ENCODE data around the gene GPR107.
"Not testable (repeated sequence)": the region's sequence is repeated elsewhere in the genome, so short reads cannot be mapped to it uniquely, and the experiment has no call there.

GPR107 gene

GRCh38 chr9:130053504-130054324, at the start of gene GPR107:
Gene GPR107 (plus strand): TSS chr9:130053906. CDS start chr9:130053933, 27 bp downstream.
- peak; percentile 80 for DNase-seq

- no peak for DNase-seq
Measured at GRCh38 chr9:130003943-130004552, 49.7 kb upstream of the GPR107 start.

DNA sequence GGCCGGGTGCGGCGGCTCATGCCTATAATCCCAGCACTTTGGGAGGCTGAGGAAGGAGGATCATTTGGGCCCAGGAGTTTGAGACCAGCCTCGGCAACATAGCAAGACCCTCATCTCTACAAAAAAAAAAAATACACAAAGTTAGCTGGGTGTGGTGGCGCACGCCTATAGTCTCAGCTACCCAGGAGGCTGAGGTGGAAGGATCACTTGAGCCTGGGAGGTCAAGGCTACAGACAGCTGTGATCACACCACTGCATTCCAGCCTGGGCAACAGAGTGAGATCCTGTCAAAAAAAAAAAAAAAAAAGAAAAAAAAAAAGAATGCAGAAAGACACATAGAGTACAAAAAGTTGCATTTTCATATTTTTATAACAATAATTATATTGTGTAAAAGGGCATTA, 46.8 kb upstream of the GPR107 start:
- DNase-seq = not testable (repeated sequence)

- no peak for DNase-seq
Measured at GRCh38 chr9:130008538-130008937, 45.2 kb upstream of the GPR107 start.

DNA sequence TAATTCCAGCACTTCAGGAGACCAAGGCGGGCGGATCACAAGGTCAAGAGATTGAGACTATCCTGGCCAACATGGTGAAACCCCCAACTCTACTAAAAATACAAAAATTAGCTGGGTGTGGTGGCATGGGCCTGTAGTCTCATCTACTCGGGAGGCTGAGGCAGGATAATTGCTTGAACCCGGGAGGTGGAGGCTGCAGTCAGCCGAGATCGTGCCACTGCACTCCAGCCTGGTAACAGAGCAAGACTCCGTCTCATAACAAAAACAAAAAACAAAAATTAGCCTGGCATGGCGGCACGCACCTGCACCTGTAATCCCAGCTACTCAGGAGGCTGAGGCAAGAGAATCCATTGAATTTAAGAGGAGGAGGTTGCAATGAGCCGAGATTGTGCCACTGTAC, 44.2 kb upstream of the GPR107 start:
- DNase-seq = not testable (repeated sequence)

- DNase-seq = peak; percentile 40
Measured at GRCh38 chr9:130010151-130010988, 43.3 kb upstream of the GPR107 start.

- DNase-seq = no peak
Measured at GRCh38 chr9:130013326-130013725, 40.4 kb upstream of the GPR107 start.

DNA sequence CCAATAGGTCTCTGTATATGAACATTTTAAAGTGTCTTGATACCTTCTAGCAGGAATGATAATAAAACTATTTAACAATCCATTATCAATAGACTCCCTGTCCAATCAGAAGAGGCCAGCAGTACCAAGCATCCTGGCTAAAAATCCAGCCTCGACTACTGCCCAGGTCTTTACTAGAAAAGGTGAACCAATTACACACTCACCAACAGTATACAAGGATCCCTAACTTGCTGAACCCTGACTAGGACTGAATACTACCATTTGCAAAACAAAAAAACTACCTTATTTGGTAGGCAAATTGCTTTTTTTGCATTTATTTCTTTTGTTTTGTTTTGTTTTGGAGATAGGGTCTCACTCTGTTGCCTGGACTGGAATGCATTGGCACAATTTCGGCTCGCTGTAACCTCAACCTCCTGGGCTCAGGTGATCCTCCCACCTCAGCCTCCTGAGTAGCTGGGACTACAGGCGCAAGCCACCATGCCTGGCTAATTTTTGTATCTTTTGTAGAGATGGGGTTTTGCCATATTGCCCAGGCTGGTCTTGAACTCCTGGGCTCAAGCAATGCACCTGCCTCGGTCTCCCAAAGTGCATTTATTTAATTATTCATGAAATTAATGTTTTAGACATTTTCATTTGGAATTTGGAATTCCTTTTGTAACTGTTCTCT, 38.2 kb upstream of the GPR107 start:
- no peak for DNase-seq

DNA sequence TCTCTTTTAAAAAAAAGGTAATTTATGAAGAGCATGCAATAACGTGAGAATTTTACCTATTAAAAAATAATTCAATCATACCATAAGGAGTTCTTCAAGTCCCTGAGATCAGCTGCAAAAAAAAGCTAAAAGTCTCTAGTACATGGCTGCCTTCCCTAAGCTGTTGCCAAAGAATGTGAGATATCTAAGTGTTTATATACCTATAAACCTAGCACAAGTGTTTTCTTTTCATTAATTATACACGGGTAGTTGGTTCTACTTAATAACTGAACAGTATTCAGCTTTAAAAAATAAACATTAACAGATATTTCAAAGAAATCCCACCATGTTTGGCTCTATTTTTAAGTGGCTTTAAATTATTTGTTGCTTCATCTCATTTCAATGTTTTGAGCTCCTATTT, 36.6 kb upstream of the GPR107 start:
- DNase-seq = no peak

- not testable (repeated sequence) for DNase-seq
Measured at GRCh38 chr9:130017510-130017909, 36.2 kb upstream of the GPR107 start.

- DNase-seq = no peak
Measured at GRCh38 chr9:130018265-130018664, 35.4 kb upstream of the GPR107 start.

GRCh38 chr9:130020618-130021017, 33.1 kb upstream of the GPR107 start:
- DNase-seq = no peak

DNA sequence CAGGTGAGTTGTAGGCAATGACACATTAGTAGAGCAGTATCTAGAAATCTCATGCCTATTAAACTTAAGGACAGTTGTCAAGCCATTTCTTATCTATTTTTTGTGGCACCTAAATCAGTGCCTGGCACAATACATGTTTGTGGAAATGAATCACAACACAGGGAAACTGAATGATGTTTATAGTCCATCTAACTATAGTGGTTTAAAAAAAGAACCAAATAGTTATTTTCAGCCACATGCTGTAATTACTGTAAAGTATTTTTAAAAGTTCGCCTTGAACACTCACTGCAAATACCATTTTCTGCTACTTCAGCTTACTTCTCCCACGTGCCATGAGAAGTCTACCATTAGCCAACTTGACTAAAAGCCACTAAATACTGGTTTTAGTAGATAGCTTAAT, 32.6 kb upstream of the GPR107 start:
- DNase-seq = no peak

DNA sequence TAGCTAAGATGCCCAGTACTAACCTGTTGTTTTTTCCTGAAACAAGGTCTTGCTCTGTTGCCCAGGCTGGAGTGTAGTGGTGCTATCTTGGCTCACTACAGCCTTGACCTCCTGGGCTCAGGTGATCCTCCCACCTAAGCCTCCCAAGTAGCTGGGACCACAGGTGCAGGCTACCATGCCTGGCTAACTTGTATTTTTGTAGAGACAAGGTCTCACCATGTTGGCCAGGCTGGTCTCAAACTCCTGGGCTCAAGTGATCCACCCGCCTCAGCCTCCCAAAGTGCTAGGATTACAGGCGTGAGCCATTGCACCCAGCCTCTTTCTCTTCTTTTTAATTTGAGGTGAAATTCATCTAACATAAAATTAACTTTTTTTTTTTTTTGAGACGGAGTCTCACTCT, 31.9 kb upstream of the GPR107 start:
- DNase-seq = not testable (repeated sequence)

DNA sequence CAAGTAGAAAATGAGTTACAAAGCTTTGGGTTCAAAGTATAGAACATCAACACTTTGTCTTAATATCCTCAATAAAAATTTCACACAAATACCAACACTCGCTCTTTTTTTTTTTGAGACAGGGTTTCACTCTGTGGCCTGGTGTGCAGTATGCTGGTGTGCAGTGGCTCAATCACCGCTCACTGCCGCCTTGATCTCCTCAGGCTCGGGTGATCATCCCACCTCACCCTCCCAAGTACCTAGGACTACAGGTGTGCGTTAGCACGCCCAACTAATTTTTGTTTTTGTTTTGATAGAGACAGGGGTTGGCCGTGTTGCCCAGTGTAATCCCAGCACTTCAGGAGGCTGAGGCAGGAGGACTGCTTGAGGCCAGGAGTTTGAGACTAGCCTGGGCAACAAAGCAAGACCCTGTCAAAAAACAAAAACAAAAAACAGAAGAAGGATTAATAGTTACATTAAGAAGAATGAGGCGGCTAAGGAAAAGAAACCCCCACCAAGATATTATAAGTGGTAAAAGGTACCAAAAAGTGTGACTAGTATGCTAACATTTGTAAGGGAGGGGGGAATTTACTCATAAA, 31.1 kb upstream of the GPR107 start:
- no peak for DNase-seq

GRCh38 chr9:130023144-130023787, 30.4 kb upstream of the GPR107 start:
- DNase-seq = no peak

- no peak for DNase-seq
Measured at GRCh38 chr9:130023994-130024596, 29.6 kb upstream of the GPR107 start.

DNA sequence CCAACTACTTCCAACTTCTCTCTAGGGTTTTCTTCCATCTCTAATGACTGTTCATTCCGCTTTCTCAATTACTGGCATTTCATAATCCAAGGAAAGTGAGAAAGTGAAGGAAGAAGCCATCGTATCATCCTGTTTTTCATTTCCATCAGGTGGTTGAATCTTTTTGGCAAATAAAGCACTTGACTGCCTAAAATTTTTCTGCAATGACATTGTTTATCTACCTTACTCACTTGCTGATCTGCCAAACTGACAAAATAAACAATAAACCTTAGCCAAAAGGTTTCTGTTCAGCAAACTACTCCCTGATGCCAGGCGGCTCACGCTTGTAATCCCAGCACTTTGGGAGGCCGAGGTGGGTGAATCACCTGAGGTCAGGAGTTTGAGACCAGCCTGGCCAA, 29.1 kb upstream of the GPR107 start:
- no peak for DNase-seq

DNA sequence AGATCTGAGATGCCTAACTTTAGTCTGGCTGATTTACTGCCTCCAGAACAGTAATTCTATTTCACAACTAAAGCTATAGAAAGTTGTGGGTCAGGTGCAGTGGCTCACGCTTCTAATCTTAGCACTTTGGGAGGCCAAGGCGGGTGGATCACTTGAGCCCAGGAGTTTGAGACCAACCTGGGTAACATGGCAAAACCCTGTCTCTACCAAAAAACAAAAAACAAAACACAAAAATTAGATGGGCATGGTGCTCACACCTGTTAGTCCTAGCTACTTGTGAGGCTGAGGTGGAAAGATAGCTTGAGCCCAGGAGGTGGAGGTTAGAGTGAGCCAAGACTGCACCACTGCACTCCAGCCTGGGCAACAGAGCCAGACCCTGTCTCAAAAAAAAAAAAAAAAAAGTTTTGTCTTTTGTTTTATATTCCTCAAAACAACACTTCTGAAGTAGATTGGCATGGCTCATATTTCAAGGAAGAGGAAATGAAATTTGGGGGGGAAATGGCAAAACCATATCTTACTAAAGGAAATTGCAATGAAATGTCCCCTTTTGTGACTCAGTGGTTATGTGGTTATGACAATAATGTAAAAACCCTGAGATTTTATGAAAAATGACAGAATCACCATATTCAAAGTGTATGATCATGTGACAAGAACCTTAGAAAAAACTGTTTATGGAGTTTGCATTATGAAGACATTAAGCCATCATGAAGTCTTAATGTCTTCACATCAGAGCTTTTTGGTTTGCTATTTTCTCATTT, 26.9 kb upstream of the GPR107 start:
- DNase-seq = no peak

- no peak for DNase-seq
Measured at GRCh38 chr9:130027533-130028365, 26.0 kb upstream of the GPR107 start.

All from activated CD8-positive, alpha-beta memory T cell treated with anti-CD3 and anti-CD28 coated beads, Interleukin-2, amount 50 U/mL, for 4 hours (primary cell).